Right atrium auricular region (tissue), 2 donors: ENCODE results near the gene EXTL2. TPM values are rescaled to one million over a fixed set of nuclear protein-coding genes. Genes with fewer than 3 reads are reported as not detected.

Experiments
- DNase-seq: peaks from one replicate; pipeline ENCODE4 v3.0.0-alpha.2; 2019; ENCODE audit warnings: low spot score
- H3K27ac ChIP-seq, 2 donors: fragments of 200-600 bp; sonication (generic); 1 replicate in 1 of 2; 2 replicates in 1 of 2; pipeline ENCODE4 v1.5.1; 2016 to 2019
- H3K27me3 ChIP-seq, 2 donors: fragments of 200-600 bp; sonication (generic); one replicate each; pipeline versions ENCODE4 v1.5.1 to v1.6.0; 2017 to 2019
- H3K36me3 ChIP-seq: fragments of 200-600 bp; sonication (generic); one replicate; pipeline ENCODE4 v1.5.1; 2016
- H3K4me1 ChIP-seq, 2 donors: fragments of 200-600 bp; sonication (generic); one replicate each; pipeline versions ENCODE4 v1.5.1 to v1.6.0; 2017 to 2019
- H3K4me3 ChIP-seq, 2 donors: fragments of 200-600 bp; sonication (generic); 1 replicate in 1 of 2; 2 replicates in 1 of 2; pipeline ENCODE4 v1.5.1; 2017 to 2019; ENCODE audit warnings: mild to moderate bottlenecking in 1 of 2, moderate library complexity in 1 of 2
- H3K9me3 ChIP-seq, 2 donors: fragments of 200-600 bp; sonication (generic); one replicate each; pipeline ENCODE4 v1.5.1; 2019
- CTCF ChIP-seq, 2 donors: fragments of 200-600 bp; sonication (generic); IDR thresholded peaks; one replicate each; pipeline ENCODE4 v1.5.1; 2019; ENCODE audit warnings: antibody characterized with exemption in 2 of 2
- total RNA-seq, 2 donors: library from RNA; depleted of rRNA; stranded (reverse); fragments of >200 nt; gene quantifications; one replicate each; pipeline ENCODE4 v1.1.0, GENCODE V29; 2016

EXTL2 gene
- total RNA-seq, 2 donors from 2014 or later, result 6.3 to 9.5 TPM

- DNase-seq, result no peak
- Histone ChIP-seq H3K36me3 (peaks cover 52% of the 10 kb centered on the region), H3K4me1 (no peaks in the 10 kb centered on the region), H3K27ac (no peak overlapping the region), H3K27me3 (no peaks in the 10 kb centered on the region), H3K9me3 (no peaks in the 10 kb centered on the region), H3K4me3 (no peak overlapping the region)
- TF ChIP-seq CTCF (IDR thresholded peaks at IDR 0.05), result no peak
Measured at GRCh38 chr1:100907887-100908286, 13.2 kb upstream of the EXTL2 start.

- no peak for TF ChIP-seq CTCF (IDR thresholded peaks at IDR 0.05)
- H3K9me3 ChIP-seq, result no peaks in the 10 kb centered on the region
- no peak overlapping the region for H3K4me3 ChIP-seq
- H3K4me1 ChIP-seq, result no peaks in the 10 kb centered on the region
- H3K36me3 ChIP-seq, result peaks cover 30% of the 10 kb centered on the region
- DNase-seq, result no peak
- no peaks in the 10 kb centered on the region for H3K27me3 ChIP-seq
- H3K27ac ChIP-seq, result no peak overlapping the region
Measured at GRCh38 chr1:100905181-100905580, 10.5 kb upstream of the EXTL2 start.

- Histone ChIP-seq H3K4me3 (no peak overlapping the region), H3K36me3 (peaks cover 30% of the 10 kb centered on the region), H3K27ac (no peak overlapping the region), H3K9me3 (no peaks in the 10 kb centered on the region), H3K27me3 (no peaks in the 10 kb centered on the region), H3K4me1 (no peaks in the 10 kb centered on the region)
- no peak for TF ChIP-seq CTCF (IDR thresholded peaks at IDR 0.05)
- no peak for DNase-seq
Measured at GRCh38 chr1:100904528-100904927, 9.9 kb upstream of the EXTL2 start.

- no peak for TF ChIP-seq CTCF (IDR thresholded peaks at IDR 0.05)
- Histone ChIP-seq H3K9me3 (no peaks in the 10 kb centered on the region), H3K4me1 (no peaks in the 10 kb centered on the region), H3K36me3 (peaks cover 25% of the 10 kb centered on the region), H3K27ac (no peak overlapping the region), H3K4me3 (no peak overlapping the region), H3K27me3 (no peaks in the 10 kb centered on the region)
- DNase-seq, result no peak
Measured at GRCh38 chr1:100903777-100904176, 9.1 kb upstream of the EXTL2 start.

- Histone ChIP-seq H3K4me1 (peaks cover 0 to 7% of the 10 kb centered on the region in 2 donors), H3K27ac (no peak overlapping the region), H3K9me3 (no peaks in the 10 kb centered on the region), H3K36me3 (peaks cover 22% of the 10 kb centered on the region), H3K4me3 (no peak overlapping the region), H3K27me3 (no peaks in the 10 kb centered on the region)
- no peak for TF ChIP-seq CTCF (IDR thresholded peaks at IDR 0.05)
- no peak for DNase-seq
Measured at GRCh38 chr1:100902365-100902764, 7.7 kb upstream of the EXTL2 start.

GRCh38 chr1:100896481-100896982 is 1.9 kb upstream of the EXTL2 start:
- Histone ChIP-seq H3K4me1 (peaks cover 0 to 21% of the 10 kb centered on the region in 2 donors), H3K36me3 (no peaks in the 10 kb centered on the region), H3K27me3 (no peaks in the 10 kb centered on the region), H3K27ac (peak overlapping the region; percentile 94 to 96), H3K9me3 (no peaks in the 10 kb centered on the region), H3K4me3 (peak overlapping the region; percentile 63 to 66)
- TF ChIP-seq CTCF (IDR thresholded peaks at IDR 0.05), result no peak
- DNase-seq, result no peak
